AG04450 (cell line): ENCODE results near the gene AUTS2. TPM values are rescaled to one million over a fixed set of nuclear protein-coding genes. Genes with fewer than 3 reads are reported as not detected.
A peak's percentile ranks its signal among the peaks of the same experiment; 100 is the strongest.

Experiments
- CTCF ChIA-PET: fragments of 300-600, 350-600 bp; formaldehyde crosslinking; extraction: SDS; loops from one replicate; lab custom pipeline; 2022; ENCODE audit warnings: antibody characterized with exemption, inconsistent platforms; lab: Charles Lee
- POLR2A ChIA-PET: fragments of 350-600 bp; formaldehyde crosslinking; extraction: SDS; loops from one replicate; lab custom pipeline; 2021; ENCODE audit warnings: antibody characterized with exemption, inconsistent platforms; lab: Yijun Ruan, JAX
- DNase-seq: peaks from one replicate; pipeline ENCODE4 v3.0.0-alpha.2; 2011; ENCODE audit warnings: low read depth, low spot score
- H3K27ac ChIP-seq: one replicate; pipeline ENCODE4 v1.5.1; 2012; ENCODE audit warnings: low read depth, low read length, control low read depth
- H3K27me3 ChIP-seq: one replicate; pipeline ENCODE4 v1.6.0; 2012; ENCODE audit warnings: low read length; ENCODE audit not compliant: control insufficient read depth, insufficient read depth
- H3K4me3 ChIP-seq: 2 replicates; pipeline ENCODE4 v1.5.1; 2011; ENCODE audit warnings: mild to moderate bottlenecking, low read depth, low read length, control low read depth
- H3K9me3 ChIP-seq: 2 replicates; pipeline ENCODE4 v1.5.1; 2012; ENCODE audit warnings: low read length; ENCODE audit not compliant: control insufficient read depth, insufficient read depth
- CTCF ChIP-seq: IDR thresholded peaks from 2 replicates; pipeline ENCODE4 v1.5.1; 2011; ENCODE audit warnings: low read depth, low read length, control low read depth, inconsistent platforms
- polyA plus RNA-seq: library from polyadenylated mRNA; depleted of rRNA; stranded (reverse); fragments of >200 nt; gene quantifications from 2 replicates; pipeline ENCODE4 v1.2.3, GENCODE V29; 2011

The AUTS2 gene
- polyA plus RNA-seq, 1 experiment, result 1.5 TPM

- DNase-seq, result no peak
- no peak for TF ChIP-seq CTCF
- Histone ChIP-seq H3K27ac (no peak overlapping the region), H3K9me3 (no peaks in the 10 kb centered on the region), H3K4me3 (no peak overlapping the region), H3K27me3 (no peaks in the 10 kb centered on the region)
- CTCF ChIA-PET, result no interaction called here
- POLR2A ChIA-PET, result no interaction called here
Observed at GRCh38 chr7:70580161-70580560, 981.9 kb downstream of the AUTS2 start.

- CTCF ChIA-PET, result no interaction called here
- Histone ChIP-seq H3K4me3 (no peak overlapping the region), H3K27me3 (peaks cover under 1% of the 10 kb centered on the region), H3K9me3 (no peaks in the 10 kb centered on the region), H3K27ac (no peak overlapping the region)
- no peak for TF ChIP-seq CTCF
- POLR2A ChIA-PET, result no interaction called here
- DNase-seq, result no peak
Observed at GRCh38 chr7:70582927-70583895, 984.9 kb downstream of the AUTS2 start.

GRCh38 chr7:70583965-70584883 is 985.9 kb downstream of the AUTS2 start:
- ChIA-PET CTCF (interaction anchor here (1.8 kb wide), 1 partner anchor 114 kb away, joined by 5 read pairs; no protein-coding TSS in a partner anchor), POLR2A (no interaction called here)
- Histone ChIP-seq H3K27ac (no peak overlapping the region), H3K4me3 (no peak overlapping the region), H3K27me3 (peaks cover 3% of the 10 kb centered on the region), H3K9me3 (no peaks in the 10 kb centered on the region)
- no peak for TF ChIP-seq CTCF
- DNase-seq, result no peak

- no peaks in the 10 kb centered on the region for H3K9me3 ChIP-seq
- H3K27me3 ChIP-seq, result peaks cover 3% of the 10 kb centered on the region
- DNase-seq, result no peak
- H3K4me3 ChIP-seq, result no peak overlapping the region
- H3K27ac ChIP-seq, result no peak overlapping the region
- ChIA-PET CTCF (interaction anchor here (1.8 kb wide), 1 partner anchor 113 kb away, joined by 5 read pairs; no protein-coding TSS in a partner anchor), POLR2A (no interaction called here)
- 0 out of 2 replicates have a peak, but pooled peaks have one; percentile 13 for TF ChIP-seq CTCF
Observed at GRCh38 chr7:70585071-70585470, 986.8 kb downstream of the AUTS2 start.
